ENCODE data around the gene OR51B5. TPM values are rescaled to one million over a fixed set of nuclear protein-coding genes. Genes with fewer than 3 reads are reported as not detected.
"Not testable (repeated sequence)": the region's sequence is repeated elsewhere in the genome, so short reads cannot be mapped to it uniquely, and the experiment has no call there.

The OR51B5 gene
- polyA plus RNA-seq, 1 donor from 2014 or later: not detected

GRCh38 chr11:5366856-5367255 lies 23.5 kb upstream of the OR51B5 start:
- H3K9ac ChIP-seq (ENCODE audit: low read length): no peak overlapping the region
- H3F3A ChIP-seq (ENCODE audit: insufficient read depth, low read length, poor library complexity, severe bottlenecking): no peaks in the 10 kb centered on the region
- H3K79me2 ChIP-seq (replicated peaks; ENCODE audit: insufficient read depth, low read length): no peaks in the 10 kb centered on the region
- no peak overlapping the region for H2AFZ ChIP-seq (ENCODE audit: low read depth, low read length)
- H3K27ac ChIP-seq (ENCODE audit: low read length): no peak overlapping the region
- H4K20me1 ChIP-seq (ENCODE audit: insufficient read depth): no peaks in the 10 kb centered on the region
- H3K4me2 ChIP-seq (ENCODE audit: low read length): no peak overlapping the region
- H3K4me3 ChIP-seq (ENCODE audit: low read length): no peak overlapping the region
- H3K36me3 ChIP-seq (ENCODE audit: insufficient read depth, low read length): no peaks in the 10 kb centered on the region
- no peaks in the 10 kb centered on the region for H3K9me3 ChIP-seq (ENCODE audit: low read length)
- no peaks in the 10 kb centered on the region for H3K27me3 ChIP-seq (ENCODE audit: insufficient read depth, low read depth, low read length)
- no peaks in the 10 kb centered on the region for H3K9me2 ChIP-seq (ENCODE audit: insufficient read depth, low read length)
- TF ChIP-seq TAF1 (IDR thresholded peaks at IDR 0.05; ENCODE audit: low read depth) (no peak), POLR2AphosphoS5 (IDR thresholded peaks at IDR 0.05) (no peak), RAD21 (conservative IDR thresholded peaks at IDR 0.05) (no peak), EZH2 (IDR thresholded peaks at IDR 0.05; ENCODE audit: borderline replicate concordance, insufficient read depth, low read length, poor library complexity, severe bottlenecking) (no peak), EP300 (conservative IDR thresholded peaks at IDR 0.05; ENCODE audit: poor library complexity, severe bottlenecking) (no peak), MXI1 (conservative IDR thresholded peaks at IDR 0.05; ENCODE audit: poor library complexity, severe bottlenecking) (no peak)

GRCh38 chr11:5366365-5366764 lies 23.0 kb upstream of the OR51B5 start:
- not testable (repeated sequence) for H3K4me3 ChIP-seq (ENCODE audit: low read length); H3K36me3 ChIP-seq (ENCODE audit: insufficient read depth, low read length); H2AFZ ChIP-seq (ENCODE audit: low read depth, low read length); H3K27me3 ChIP-seq (ENCODE audit: insufficient read depth, low read depth, low read length); H3K9me3 ChIP-seq (ENCODE audit: low read length); H3K79me2 ChIP-seq (replicated peaks; ENCODE audit: insufficient read depth, low read length); H3K9me2 ChIP-seq (ENCODE audit: insufficient read depth, low read length); H3F3A ChIP-seq (ENCODE audit: insufficient read depth, low read length, poor library complexity, severe bottlenecking); H3K9ac ChIP-seq (ENCODE audit: low read length); H3K4me2 ChIP-seq (ENCODE audit: low read length); H3K27ac ChIP-seq (ENCODE audit: low read length); H4K20me1 ChIP-seq (ENCODE audit: insufficient read depth)

GRCh38 chr11:5364214-5364613 lies 20.9 kb upstream of the OR51B5 start:
- Histone ChIP-seq H3K27ac (ENCODE audit: low read length) (no peak overlapping the region), H3K27me3 (ENCODE audit: insufficient read depth, low read depth, low read length) (no peaks in the 10 kb centered on the region), H3K9ac (ENCODE audit: low read length) (no peak overlapping the region), H3K9me3 (ENCODE audit: low read length) (no peaks in the 10 kb centered on the region), H2AFZ (ENCODE audit: low read depth, low read length) (no peak overlapping the region), H3K79me2 (replicated peaks; ENCODE audit: insufficient read depth, low read length) (no peaks in the 10 kb centered on the region), H3F3A (ENCODE audit: insufficient read depth, low read length, poor library complexity, severe bottlenecking) (no peaks in the 10 kb centered on the region), H3K36me3 (ENCODE audit: insufficient read depth, low read length) (no peaks in the 10 kb centered on the region), H4K20me1 (ENCODE audit: insufficient read depth) (no peaks in the 10 kb centered on the region), H3K9me2 (ENCODE audit: insufficient read depth, low read length) (no peaks in the 10 kb centered on the region), H3K4me2 (ENCODE audit: low read length) (no peak overlapping the region), H3K4me3 (ENCODE audit: low read length) (no peak overlapping the region)
- TF ChIP-seq EZH2 (IDR thresholded peaks at IDR 0.05; ENCODE audit: borderline replicate concordance, insufficient read depth, low read length, poor library complexity, severe bottlenecking): no peak
- TF ChIP-seq SMC3 (conservative IDR thresholded peaks at IDR 0.05; ENCODE audit: poor library complexity): no peak
- no peak for TF ChIP-seq POLR2AphosphoS5 (IDR thresholded peaks at IDR 0.05)

- no peak for TF ChIP-seq REST (IDR thresholded peaks at IDR 0.05; ENCODE audit: borderline replicate concordance)
- no peak for TF ChIP-seq EZH2 (IDR thresholded peaks at IDR 0.05; ENCODE audit: borderline replicate concordance, insufficient read depth, low read length, poor library complexity, severe bottlenecking)
- no peak for TF ChIP-seq POLR2AphosphoS5 (IDR thresholded peaks at IDR 0.05)
- no peak for TF ChIP-seq MXI1 (conservative IDR thresholded peaks at IDR 0.05; ENCODE audit: poor library complexity, severe bottlenecking)
- TF ChIP-seq CTCF (IDR thresholded peaks at IDR 0.05; ENCODE audit: poor library complexity, severe bottlenecking): no peak
- no peak for TF ChIP-seq SMC3 (conservative IDR thresholded peaks at IDR 0.05; ENCODE audit: poor library complexity)
- TF ChIP-seq TAF1 (IDR thresholded peaks at IDR 0.05; ENCODE audit: low read depth): no peak
- no peak for TF ChIP-seq RAD21 (conservative IDR thresholded peaks at IDR 0.05)
- TF ChIP-seq EP300 (conservative IDR thresholded peaks at IDR 0.05; ENCODE audit: poor library complexity, severe bottlenecking): no peak
- H3K4me2 ChIP-seq (ENCODE audit: low read length): no peak overlapping the region
- no peaks in the 10 kb centered on the region for H3K9me3 ChIP-seq (ENCODE audit: low read length)
Measured at GRCh38 chr11:5363679-5364078, 20.4 kb upstream of the OR51B5 start.

More at GRCh38 chr11:5363679-5364078, 20.4 kb upstream of the OR51B5 start:
- no peaks in the 10 kb centered on the region for H4K20me1 ChIP-seq (ENCODE audit: insufficient read depth)
- H3K4me3 ChIP-seq (ENCODE audit: low read length): no peak overlapping the region
- no peak overlapping the region for H2AFZ ChIP-seq (ENCODE audit: low read depth, low read length)
- H3K9ac ChIP-seq (ENCODE audit: low read length): no peak overlapping the region
- no peaks in the 10 kb centered on the region for H3K27me3 ChIP-seq (ENCODE audit: insufficient read depth, low read depth, low read length)
- no peak overlapping the region for H3K27ac ChIP-seq (ENCODE audit: low read length)
- H3K36me3 ChIP-seq (ENCODE audit: insufficient read depth, low read length): no peaks in the 10 kb centered on the region
- H3K9me2 ChIP-seq (ENCODE audit: insufficient read depth, low read length): no peaks in the 10 kb centered on the region
- H3F3A ChIP-seq (ENCODE audit: insufficient read depth, low read length, poor library complexity, severe bottlenecking): no peaks in the 10 kb centered on the region
- no peaks in the 10 kb centered on the region for H3K79me2 ChIP-seq (replicated peaks; ENCODE audit: insufficient read depth, low read length)

Data from neural cell (in vitro differentiated cells).